K562 (cell line): ENCODE measurements around the gene DAGLA. TPM values are rescaled to one million over a fixed set of nuclear protein-coding genes. Genes with fewer than 3 reads are reported as not detected.

Source experiments
- DEAF1 ChIP-seq: fragments of 450-650 bp; formaldehyde crosslinking; IDR thresholded peaks from 2 replicates; pipeline ENCODE4 v1.4.0; 2020; ENCODE audit warnings: mild to moderate bottlenecking, moderate library complexity
- KAT7 ChIP-seq: sonication (generic); formaldehyde crosslinking; IDR thresholded peaks from 2 replicates; pipeline ENCODE4 v1.8.0; 2022; ENCODE audit warnings: missing genetic modification reagents, mild to moderate bottlenecking, borderline replicate concordance
- KDM1A ChIP-seq, 2 experiments: fragments of 450-650 bp; IDR thresholded peaks; 2 replicates each; pipeline ENCODE4 v1.6.1; 2016; ENCODE audit warnings: mild to moderate bottlenecking in 2 of 2
- LARP7 ChIP-seq: fragments of 450-650 bp; IDR thresholded peaks from 2 replicates; pipeline ENCODE4 v1.6.1; 2016
- SAFB ChIP-seq: fragments of 200-400 bp; formaldehyde crosslinking; IDR thresholded peaks from 2 replicates; pipeline ENCODE4 v1.6.1; 2017; ENCODE audit warnings: low read depth, low read length, borderline replicate concordance
- ZBTB34 ChIP-seq: fragments of 250-450 bp; sonication (Bioruptor Pico); IDR thresholded peaks from 2 replicates; pipeline ENCODE4 v1.8.0; 2021; ENCODE audit warnings: mild to moderate bottlenecking, moderate library complexity
- ZNF217 ChIP-seq: sonication (generic); formaldehyde crosslinking; IDR thresholded peaks from 2 replicates; pipeline ENCODE4 v1.8.0; 2022; ENCODE audit warnings: mild to moderate bottlenecking, missing genetic modification reagents
- polyA plus RNA-seq, 8 experiments: library from polyadenylated mRNA; depleted of rRNA in 4 of 8; stranded (reverse) in 5 of 8; unstranded in 3 of 8; fragments of >200 nt; fragmentation: Nextera tagmentation in 2 of 8; fragmentation: Illumina TruSeq in 1 of 8; extraction: Ambion mirVana in 2 of 8; extraction: Trizol in 1 of 8; gene quantifications; 2 replicates each; pipeline versions ENCODE4 v1.2.1 to v1.2.3, GENCODE V29; 2011 to 2014; ENCODE audit warnings: inconsistent platforms in 1 of 8, missing spikeins in 1 of 8
- total RNA-seq, 7 experiments: library from RNA; depleted of rRNA in 6 of 7; stranded (reverse); fragments of >200 nt in 6 of 7; fragmentation: Illumina TruSeq in 2 of 7; extraction: Trizol in 2 of 7; gene quantifications; 2 replicates each; pipeline versions ENCODE4 v1.2.1 to v1.2.3, GENCODE V29; 2011 to 2021; ENCODE audit warnings: low replicate concordance in 1 of 7

The DAGLA gene
- total and polyA plus RNA-seq, 9 of the 15 experiments (the other 6 are each of a cell fraction or from before 2014, with no cell fraction given): 0.03 to 0.16 (median 0.04) TPM; not detected in 4

- TF ChIP-seq ZBTB34 (no peak), KDM1A (IDR thresholded peaks at IDR 0.05) (no peak; a peak in 1 of 4 replicates), KAT7 (CRISPR knock-in tag) (0 out of 2 replicates have a peak, but pooled peaks have one; percentile 50), DEAF1 (no peak), ZNF217 (CRISPR knock-in tag) (no peak), LARP7 (no peak), SAFB (0 out of 2 replicates have a peak, but pooled peaks have one; percentile 51)
Measured at GRCh38 chr11:61752117-61752924, 72.1 kb downstream of the DAGLA start, which contains the start of gene MYRF (continued).
